ENCODE data around the gene CNOT2.
"Not testable (repeated sequence)": the region's sequence is repeated elsewhere in the genome, so short reads cannot be mapped to it uniquely, and the experiment has no call there.

Gene CNOT2

DNA sequence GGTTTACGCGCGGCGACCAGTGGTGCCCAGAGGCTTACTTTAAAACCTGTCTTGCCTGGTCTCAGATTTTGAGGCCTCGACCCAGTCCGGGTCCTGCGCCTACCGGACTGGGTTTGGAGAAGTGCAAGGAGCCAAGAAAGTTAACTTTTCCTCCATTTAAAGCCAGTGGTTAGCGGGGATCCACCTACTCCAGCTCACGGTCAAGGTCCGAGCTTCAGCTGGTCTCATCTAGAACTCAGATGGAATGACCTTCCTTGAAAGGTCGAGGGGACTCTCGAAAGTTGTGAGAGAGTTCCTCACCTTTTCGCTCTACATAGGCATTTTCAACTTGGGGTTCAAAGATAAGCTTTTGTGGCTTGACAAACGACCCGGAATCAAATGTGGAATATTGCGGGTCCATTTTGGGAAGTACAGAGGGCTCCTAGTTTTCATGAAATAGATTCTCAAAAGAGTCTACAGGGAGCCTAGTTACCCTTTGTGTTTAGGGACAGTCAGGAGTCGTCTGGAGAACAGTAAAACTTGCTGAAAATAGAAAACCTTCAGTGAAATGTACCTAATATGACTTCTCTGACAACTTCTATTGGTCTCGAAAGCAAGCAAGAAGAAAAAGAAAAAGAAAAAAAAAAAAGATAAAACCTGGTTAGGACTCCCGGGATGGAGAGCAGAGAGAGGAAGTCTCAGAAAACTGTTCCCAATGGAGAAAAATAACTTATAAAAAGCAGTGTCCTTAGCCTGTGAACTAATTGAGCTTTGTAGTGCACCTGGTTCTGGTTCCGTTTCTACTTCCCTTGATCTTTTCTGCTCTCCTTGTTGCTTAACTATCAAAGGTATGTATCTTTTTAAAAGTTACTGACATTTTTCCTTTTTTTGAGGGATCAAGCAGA, 124.3 kb downstream of the CNOT2 start:
- no peak for DNase-seq

GRCh38 chr12:70372881-70373280, 129.6 kb downstream of the CNOT2 start:
- DNase-seq: no peak

DNA sequence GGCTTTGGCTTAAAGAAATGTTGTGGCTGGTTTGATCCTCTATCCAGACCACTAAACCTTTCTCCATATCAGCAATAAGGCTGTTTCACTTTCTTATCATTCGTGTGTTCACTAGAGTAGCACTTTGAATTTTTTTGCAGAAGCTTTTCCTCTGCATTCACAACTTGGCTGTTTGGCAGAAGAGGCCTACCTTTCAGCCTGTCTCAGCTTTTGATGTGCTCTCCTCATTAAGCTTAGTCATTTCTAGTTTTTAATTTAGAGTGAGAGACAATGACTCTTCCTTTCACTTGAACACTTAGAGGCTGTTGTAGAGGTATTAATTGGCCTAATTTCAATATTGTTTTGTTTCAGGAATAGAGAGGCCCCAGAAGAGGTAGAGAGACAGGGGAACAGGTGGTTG, 136.6 kb downstream of the CNOT2 start:
- no peak for DNase-seq

DNA sequence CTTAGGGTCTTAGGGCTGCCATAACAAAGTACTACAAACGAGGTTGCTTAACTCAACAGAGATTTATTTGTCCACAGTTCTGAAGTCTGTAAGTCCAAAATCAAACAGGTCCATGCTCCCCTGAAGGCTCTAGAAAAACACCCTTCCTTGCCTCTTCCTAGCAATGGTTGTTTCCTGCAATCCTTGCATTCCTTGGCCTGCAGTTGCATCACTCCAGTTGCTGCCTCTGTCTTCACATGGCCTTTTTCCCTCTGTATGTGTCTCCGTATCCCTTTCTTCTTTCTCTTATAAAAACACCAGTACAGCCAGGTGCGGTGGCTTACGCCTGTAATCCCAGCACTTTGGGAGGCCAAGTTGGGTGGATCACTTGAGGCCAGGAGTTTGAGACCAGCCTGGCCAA, 140.3 kb downstream of the CNOT2 start:
- no peak for DNase-seq

DNA sequence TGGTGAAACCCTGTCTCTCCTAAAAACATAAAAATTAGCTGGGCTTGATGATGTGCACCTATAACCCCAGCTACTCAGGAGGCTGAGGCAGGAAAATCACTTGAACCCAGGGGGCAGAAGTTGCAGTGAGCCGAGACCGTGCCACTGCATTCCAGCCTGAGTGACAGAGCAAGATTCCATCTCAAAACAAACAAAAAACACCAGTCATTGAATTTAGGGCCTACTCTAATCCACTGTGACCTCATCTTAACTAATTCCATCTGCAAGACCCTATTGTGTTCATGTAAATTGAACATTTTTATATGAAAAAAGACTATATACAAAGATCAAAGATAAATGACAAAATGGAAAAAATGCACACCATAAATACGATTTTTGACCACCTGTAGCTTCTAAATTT, 140.7 kb downstream of the CNOT2 start:
- no peak for DNase-seq

- no peak for DNase-seq
These were observed 143.5 kb downstream of the CNOT2 start for GRCh38 chr12:70386771-70387170.

DNA sequence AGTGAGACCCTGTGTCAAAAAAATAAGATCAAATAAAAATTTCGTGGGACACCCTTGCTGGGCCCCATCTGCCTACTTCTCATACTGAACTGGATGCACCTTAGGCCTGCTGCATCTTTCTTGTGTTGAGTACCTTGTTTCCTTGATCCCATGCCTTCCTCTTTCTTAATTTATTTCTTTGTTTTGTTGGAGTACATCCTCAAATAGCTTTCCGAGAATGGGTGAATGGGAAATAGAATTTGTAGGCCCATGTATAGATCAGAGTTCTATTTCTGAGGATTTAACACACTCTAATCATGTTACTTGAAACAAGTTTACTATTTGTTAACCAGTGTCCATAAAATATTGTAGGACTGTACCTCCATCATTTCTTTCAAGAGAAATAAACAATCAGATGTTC, 146.4 kb downstream of the CNOT2 start:
- no peak for DNase-seq

- not testable (repeated sequence) for DNase-seq
These were observed 149.4 kb downstream of the CNOT2 start for GRCh38 chr12:70392631-70393030.

- DNase-seq: no peak
These were observed 150.7 kb downstream of the CNOT2 start for GRCh38 chr12:70393787-70394499.

- no peak for DNase-seq
These were observed 154.8 kb downstream of the CNOT2 start for GRCh38 chr12:70398002-70398401.

GRCh38 chr12:70398862-70399261, 155.6 kb downstream of the CNOT2 start:
- DNase-seq: no peak

DNA sequence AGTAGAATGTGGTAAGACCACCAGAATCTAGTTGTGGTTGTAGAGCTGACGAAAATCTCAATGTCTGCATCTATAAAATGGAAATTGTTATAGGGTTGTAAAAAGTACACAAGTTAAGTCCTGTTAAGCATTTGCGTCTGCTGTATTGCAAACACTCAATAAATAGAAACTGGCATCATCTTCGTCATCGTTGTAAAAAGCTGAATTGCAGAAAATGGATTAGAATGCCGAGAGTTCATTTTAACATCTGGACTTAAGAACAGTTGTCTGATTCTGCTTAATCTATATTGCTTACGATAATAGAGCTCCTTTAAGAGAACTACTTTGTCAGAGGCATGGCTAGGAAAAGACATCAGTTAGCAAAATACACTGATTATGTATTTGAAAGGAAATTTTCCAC, 156.1 kb downstream of the CNOT2 start:
- no peak for DNase-seq

- no peak for DNase-seq
These were observed 156.9 kb downstream of the CNOT2 start for GRCh38 chr12:70400124-70400523.

- no peak for DNase-seq
These were observed 159.4 kb downstream of the CNOT2 start for GRCh38 chr12:70402597-70402996.

DNA sequence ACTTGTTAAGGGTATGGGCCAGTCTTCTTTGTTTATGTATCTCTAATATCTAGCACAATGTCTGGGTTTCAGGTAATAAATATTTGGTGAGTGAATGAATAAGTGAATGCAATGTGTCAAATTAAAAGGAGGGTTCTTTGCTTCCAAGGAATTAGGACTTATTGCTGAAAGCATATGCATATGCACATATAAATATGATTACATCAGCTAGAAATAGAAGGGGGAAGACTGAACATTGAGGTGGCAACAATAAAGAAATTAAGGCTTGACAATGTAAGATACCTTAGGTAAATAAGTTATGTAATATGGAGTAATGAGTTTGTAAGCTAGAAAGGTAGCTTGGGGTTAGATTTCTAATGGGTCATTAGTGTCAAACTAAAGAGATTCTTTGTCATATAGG, 160.6 kb downstream of the CNOT2 start:
- DNase-seq: no peak

Data from NCI-H1694 treated with DMSO at 0.1 percent for 48 hours (cell line).